HL-60 (cell line): ENCODE data around the gene FOXP1.

ENCODE experiments used
- DNase-seq, 2 experiments: peaks; one replicate each; pipeline ENCODE4 v3.0.0-alpha.2; 2010 to 2020; ENCODE audit warnings: low read depth in 1 of 2, low spot score in 1 of 2
- H3K27ac ChIP-seq: fragments of 250-450 bp; sonication (Bioruptor Pico); replicated peaks from 2 replicates; pipeline ENCODE4 v1.5.1; 2020; ENCODE audit warnings: mild to moderate bottlenecking, moderate library complexity
- H3K27me3 ChIP-seq: fragments of 250-450 bp; sonication (Bioruptor Pico); 2 replicates; pipeline ENCODE4 v1.5.1; 2021; ENCODE audit warnings: mild to moderate bottlenecking, moderate library complexity; ENCODE audit not compliant: insufficient read depth, poor library complexity, severe bottlenecking
- H3K4me3 ChIP-seq: replicated peaks from 2 replicates; pipeline ENCODE4 v1.5.1; 2011; ENCODE audit warnings: mild to moderate bottlenecking, control low read depth, low read length; ENCODE audit not compliant: insufficient read depth
- CTCF ChIP-seq: IDR thresholded peaks from one replicate; pipeline ENCODE4 v1.5.1; 2011; ENCODE audit warnings: low read length, control low read depth, inconsistent platforms; ENCODE audit not compliant: insufficient read depth
- GABPA ChIP-seq: IDR thresholded peaks from 2 replicates; pipeline ENCODE4 v1.6.1; 2012; ENCODE audit warnings: low read depth
- POLR2AphosphoS5 ChIP-seq: IDR thresholded peaks from 2 replicates; pipeline ENCODE4 v1.6.1; 2012; ENCODE audit warnings: low read depth
- REST ChIP-seq: IDR thresholded peaks from 2 replicates; pipeline ENCODE4 v1.6.1; 2012; ENCODE audit warnings: low read depth; ENCODE audit not compliant: insufficient replicate concordance
- SPI1 ChIP-seq: IDR thresholded peaks from 2 replicates; pipeline ENCODE4 v1.6.1; 2012; ENCODE audit warnings: low read depth, mild to moderate bottlenecking, borderline replicate concordance

FOXP1 gene

GRCh38 chr3:71566776-71567175 is 16.8 kb downstream of the FOXP1 start:
- DNase-seq, result no peak
- Histone ChIP-seq H3K27ac (no peak overlapping the region), H3K27me3 (no peaks in the 10 kb centered on the region), H3K4me3 (no peak overlapping the region)
- TF ChIP-seq CTCF (no peak), GABPA (no peak), REST (no peak), SPI1 (no peak), POLR2AphosphoS5 (no peak)

- no peak for DNase-seq
- H3K27ac ChIP-seq, result no peak overlapping the region
- H3K27me3 ChIP-seq, result no peaks in the 10 kb centered on the region
- no peak overlapping the region for H3K4me3 ChIP-seq
- TF ChIP-seq REST, result no peak
- TF ChIP-seq POLR2AphosphoS5, result no peak
- TF ChIP-seq SPI1, result no peak
- TF ChIP-seq GABPA, result no peak
- TF ChIP-seq CTCF, result no peak
These were observed 17.6 kb downstream of the FOXP1 start for GRCh38 chr3:71565976-71566375.

- no peaks in the 10 kb centered on the region for H3K27me3 ChIP-seq
These were observed 18.2 kb downstream of the FOXP1 start for GRCh38 chr3:71565316-71565715.

More at GRCh38 chr3:71565316-71565715, 18.2 kb downstream of the FOXP1 start:
- Histone ChIP-seq H3K4me3 (no peak overlapping the region), H3K27ac (no peak overlapping the region)
- no peak for TF ChIP-seq POLR2AphosphoS5
- no peak for TF ChIP-seq GABPA
- TF ChIP-seq CTCF, result no peak
- no peak for TF ChIP-seq REST
- TF ChIP-seq SPI1, result no peak
- no peak for DNase-seq
